Left colon (tissue), 2 donors: ENCODE results near the gene PSORS1C1. TPM values are rescaled to one million over a fixed set of nuclear protein-coding genes. Genes with fewer than 3 reads are reported as not detected.
"Not testable (repeated sequence)": the region's sequence is repeated elsewhere in the genome, so short reads cannot be mapped to it uniquely, and the experiment has no call there.

Source experiments
- ATAC-seq: fragments of 200-7000 bp; cut with Tn5 transposase; one replicate; pipeline ENCODE4 v1.9.1; 2020; ENCODE audit warnings: mild to moderate bottlenecking, moderate library complexity
- DNase-seq, 2 donors: peaks; one replicate each; pipeline ENCODE4 v3.0.0-alpha.2; 2020
- intact Hi-C, 2 donors: fragments of 100-400 bp; cut with DNase I in 1 of 2; cut with micrococcal nuclease in 1 of 2; formaldehyde crosslinking; loops; one replicate each; pipeline versions ENCODE4 v1.11.2 to v1.14.0; 2022; cut with DNase I, micrococcal nuclease
- total RNA-seq, 2 donors: library from RNA; stranded (reverse); fragmentation: NEBNext Ultra II Directional; extraction: Animal tissue kit (Norgen Biotek cat#: 25700); gene quantifications; one replicate each; pipeline ENCODE4 v1.2.1, GENCODE V29; 2021
- donor health status: DM: no; HTN: no; CAD: no.
- donor health status: DM: yes; HTN: yes; CAD: no.

PSORS1C1 gene
- total RNA-seq, 2 donors from 2014 or later: 4.9 to 6.7 TPM

GRCh38 chr6:31145386-31145785 lies 30.8 kb downstream of the PSORS1C1 start:
- intact Hi-C loops: no loop called here
- no peak for ATAC-seq
- DNase-seq: no peak

DNA sequence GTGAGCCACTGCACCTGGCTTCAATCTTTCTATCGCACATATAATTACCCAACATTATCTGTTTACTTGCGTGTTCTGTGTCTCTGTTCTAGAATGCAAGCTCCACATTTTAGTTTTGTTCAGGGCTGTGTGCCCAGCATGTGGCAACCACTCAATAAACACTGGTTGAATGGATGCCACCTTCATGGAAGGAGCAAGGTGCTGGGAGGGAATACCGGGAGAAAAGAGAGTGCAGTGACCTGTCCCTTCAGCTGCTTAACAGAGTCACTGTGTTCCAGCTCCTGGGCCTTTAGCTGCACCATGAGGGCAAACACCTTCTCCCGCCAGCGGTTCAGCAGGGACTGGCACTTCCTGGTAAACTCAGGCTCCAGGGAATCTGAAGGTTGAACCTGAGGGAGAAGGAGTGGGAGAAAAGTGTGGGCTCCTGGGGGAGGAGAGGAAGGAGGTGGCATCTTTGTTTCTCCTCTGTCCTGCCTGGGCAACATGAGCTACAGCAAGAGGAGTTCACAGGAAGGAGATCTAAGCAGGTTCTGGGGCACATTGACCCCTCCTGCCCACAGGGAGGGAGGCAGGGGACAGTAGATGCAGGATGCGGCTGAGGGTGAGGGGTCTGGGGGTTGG lies 35.3 kb downstream of the PSORS1C1 start:
- intact Hi-C loops: no loop called here
- DNase-seq (no peak), ATAC-seq (no peak)

- DNase-seq (no peak), ATAC-seq (no peak)
- intact Hi-C loops: no loop called here
Observed at GRCh38 chr6:31152781-31153180, 38.2 kb downstream of the PSORS1C1 start.

- DNase-seq (no peak), ATAC-seq (no peak)
- intact Hi-C loops: no loop called here
Observed at GRCh38 chr6:31154436-31154835, 39.8 kb downstream of the PSORS1C1 start.

- ATAC-seq (no peak), DNase-seq (no peak)
- intact Hi-C loops: no loop called here
Observed at GRCh38 chr6:31156641-31157040, 42.0 kb downstream of the PSORS1C1 start.

GRCh38 chr6:31157513-31158139 lies 43.0 kb downstream of the PSORS1C1 start, which contains the start of gene CCHCR1:
CCHCR1 (minus strand) TSS chr6:31157802; CDS start chr6:31157600, 202 bp downstream.
- intact Hi-C loops: no loop called here
- ATAC-seq (peak; percentile 29), DNase-seq (no peak)

DNA sequence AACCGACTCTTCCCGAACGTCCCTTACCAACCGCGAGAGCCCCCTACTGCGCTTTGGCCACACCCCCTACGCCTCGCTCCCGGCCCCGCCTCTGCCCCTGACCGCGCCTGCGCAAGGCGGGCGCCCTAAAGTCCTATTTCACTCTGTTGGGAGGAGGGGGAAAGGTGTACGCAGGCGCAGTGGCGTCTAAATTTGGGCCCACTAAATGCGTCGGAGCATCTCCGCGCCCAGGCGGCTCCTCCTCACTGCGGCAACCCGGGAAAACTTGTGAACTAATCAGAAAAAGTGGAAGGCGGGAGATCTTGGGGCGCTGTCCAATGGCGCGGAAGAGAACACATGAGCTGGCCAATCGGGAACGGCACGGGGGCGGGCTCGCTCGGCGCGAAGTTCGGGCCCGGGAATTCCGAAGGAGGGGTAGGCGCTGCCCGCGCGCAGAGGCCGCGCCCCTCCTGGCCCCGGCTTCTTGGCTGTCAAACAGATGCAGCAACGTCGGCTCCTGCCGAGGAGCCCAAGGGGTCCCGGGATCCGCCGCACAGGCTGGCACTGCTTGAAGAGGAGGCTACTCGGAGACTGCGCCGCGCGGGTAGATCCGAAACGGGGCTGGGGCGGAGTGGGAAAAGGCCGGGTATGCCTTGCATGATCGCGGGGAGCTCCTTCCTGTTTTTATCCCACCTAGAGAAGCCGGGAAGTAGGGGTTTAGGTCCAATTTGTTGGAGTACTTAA lies 43.7 kb downstream of the PSORS1C1 start, which contains the start of gene TCF19:
TCF19 (plus strand) TSS at position 450 of the 723 bp plus-strand sequence. CDS start 881 bp downstream, outside the sequence.
- peak; percentile 94 for ATAC-seq
- DNase-seq: peak; percentile 99
- intact Hi-C loops: no loop called here

DNA sequence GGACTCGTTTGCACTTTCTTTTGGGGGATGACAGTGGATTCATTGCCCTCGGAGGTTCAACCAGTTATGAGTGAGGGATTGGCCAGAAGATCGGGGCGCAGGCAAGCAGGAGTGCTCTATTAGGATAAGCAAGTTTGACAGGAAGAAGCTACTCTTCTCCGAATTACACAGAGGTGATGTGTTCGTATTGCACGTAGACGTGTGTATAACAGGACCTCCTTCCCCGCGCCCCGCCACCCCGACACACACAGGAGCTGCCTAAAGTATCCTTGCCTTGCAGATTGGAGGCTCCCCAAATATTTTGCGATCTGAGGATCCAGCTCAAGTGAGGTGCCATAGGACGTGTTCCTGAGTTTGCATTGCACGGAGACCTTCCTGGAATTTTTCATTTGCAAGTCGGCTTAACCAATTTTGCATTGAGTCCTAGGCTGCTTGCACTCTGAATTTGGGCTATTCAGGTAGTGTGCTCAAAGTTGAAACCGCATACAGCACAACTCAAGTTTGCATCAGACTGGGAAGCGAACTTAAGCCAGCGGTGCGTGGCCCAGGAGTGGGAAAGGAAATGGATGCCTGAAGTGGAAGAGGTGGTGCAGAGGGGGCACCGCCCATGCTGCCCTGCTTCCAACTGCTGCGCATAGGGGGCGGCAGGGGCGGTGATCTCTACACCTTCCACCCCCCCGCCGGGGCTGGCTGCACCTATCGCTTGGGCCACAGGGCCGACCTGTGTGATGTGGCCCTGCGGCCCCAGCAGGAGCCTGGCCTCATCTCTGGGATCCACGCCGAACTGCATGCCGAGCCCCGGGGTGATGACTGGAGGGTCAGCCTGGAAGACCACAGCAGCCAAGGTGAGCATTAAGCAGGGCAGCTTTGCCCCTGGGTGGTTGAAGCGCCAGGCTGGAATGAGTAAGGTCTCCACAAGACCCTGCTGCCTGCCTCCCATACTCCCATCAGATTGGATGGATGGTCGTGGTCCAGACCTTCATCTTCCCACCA lies 44.6 kb downstream of the PSORS1C1 start:
- ATAC-seq: peak; percentile 4
- peak in 1 of 2 donors; percentile 43 for DNase-seq
- intact Hi-C loops: no loop called here

- DNase-seq (no peak), ATAC-seq (no peak)
- intact Hi-C loops: no loop called here
Observed at GRCh38 chr6:31161216-31162126, 46.9 kb downstream of the PSORS1C1 start.

GRCh38 chr6:31162463-31163165 lies 48.0 kb downstream of the PSORS1C1 start:
- intact Hi-C loops: no loop called here
- no peak for ATAC-seq

DNA sequence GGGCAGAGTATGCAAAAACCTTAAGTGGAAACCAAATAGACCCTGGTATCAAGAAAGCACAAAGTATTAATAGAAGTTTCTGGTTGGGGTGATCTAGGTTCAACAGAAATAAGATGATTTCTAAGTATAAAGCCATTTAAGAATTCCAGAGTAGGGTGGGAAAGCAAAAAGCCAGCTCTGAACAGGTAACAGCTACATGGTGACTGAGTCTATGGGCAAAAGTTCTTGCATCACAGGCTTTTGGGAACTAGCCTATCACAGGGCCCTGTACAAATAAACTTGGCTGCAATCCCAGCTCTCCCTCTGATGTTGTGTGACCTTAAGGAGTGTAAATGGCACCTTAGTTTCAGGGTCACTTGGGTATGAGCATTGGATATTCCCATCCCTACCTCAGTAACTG lies 49.3 kb downstream of the PSORS1C1 start:
- no peak for ATAC-seq
- intact Hi-C loops: no loop called here
- DNase-seq: no peak

More at GRCh38 chr6:31162463-31163165, 48.0 kb downstream of the PSORS1C1 start:
- DNase-seq: no peak

- DNase-seq, intact Hi-C loops, ATAC-seq: not testable (repeated sequence)
Observed at GRCh38 chr6:31164475-31165063, 50.0 kb downstream of the PSORS1C1 start.

- DNase-seq, ATAC-seq, intact Hi-C loops: not testable (repeated sequence)
Observed at GRCh38 chr6:31165064-31165832, 50.6 kb downstream of the PSORS1C1 start.

GRCh38 chr6:31165986-31166385 lies 51.4 kb downstream of the PSORS1C1 start:
- ATAC-seq (no peak), DNase-seq (no peak)
- intact Hi-C loops: no loop called here

- no peak for DNase-seq
- intact Hi-C loops: no loop called here
- no peak for ATAC-seq
Observed at GRCh38 chr6:31168606-31169005, 54.0 kb downstream of the PSORS1C1 start.
